NT2/D1 (cell line): ENCODE data around the gene AZIN2.

Experiments used
- YY1 ChIP-seq: IDR thresholded peaks from 2 replicates; pipeline ENCODE4 v1.6.1; 2011; ENCODE audit not compliant: insufficient read length, insufficient read depth
- ZNF274 ChIP-seq: IDR thresholded peaks from 2 replicates; pipeline ENCODE4 v1.6.1; 2011; ENCODE audit warnings: mild to moderate bottlenecking, low read depth, low read length

DNA sequence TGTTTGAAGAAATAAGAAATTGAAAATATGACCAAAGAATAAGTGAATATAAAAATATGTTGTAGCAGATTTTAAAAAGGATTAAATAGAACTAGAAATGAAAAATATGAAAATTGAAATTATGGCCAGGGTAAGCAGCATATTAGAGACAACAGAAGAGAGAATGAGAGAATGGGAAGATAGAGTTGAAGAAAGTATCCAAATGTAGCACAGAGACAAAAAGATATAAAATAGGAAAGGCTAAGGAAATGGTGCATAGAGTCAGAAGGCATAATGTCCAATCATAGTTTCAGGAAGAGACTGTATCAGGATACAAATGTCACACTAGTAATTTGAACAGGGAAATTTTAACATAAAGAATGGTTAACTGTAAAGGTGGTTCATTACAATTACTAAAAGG, 29.5 kb downstream of the AZIN2 start:
- no peak for TF ChIP-seq YY1
- no peak for TF ChIP-seq ZNF274
